ENCODE data around the gene NEO1.

Gene NEO1

DNA sequence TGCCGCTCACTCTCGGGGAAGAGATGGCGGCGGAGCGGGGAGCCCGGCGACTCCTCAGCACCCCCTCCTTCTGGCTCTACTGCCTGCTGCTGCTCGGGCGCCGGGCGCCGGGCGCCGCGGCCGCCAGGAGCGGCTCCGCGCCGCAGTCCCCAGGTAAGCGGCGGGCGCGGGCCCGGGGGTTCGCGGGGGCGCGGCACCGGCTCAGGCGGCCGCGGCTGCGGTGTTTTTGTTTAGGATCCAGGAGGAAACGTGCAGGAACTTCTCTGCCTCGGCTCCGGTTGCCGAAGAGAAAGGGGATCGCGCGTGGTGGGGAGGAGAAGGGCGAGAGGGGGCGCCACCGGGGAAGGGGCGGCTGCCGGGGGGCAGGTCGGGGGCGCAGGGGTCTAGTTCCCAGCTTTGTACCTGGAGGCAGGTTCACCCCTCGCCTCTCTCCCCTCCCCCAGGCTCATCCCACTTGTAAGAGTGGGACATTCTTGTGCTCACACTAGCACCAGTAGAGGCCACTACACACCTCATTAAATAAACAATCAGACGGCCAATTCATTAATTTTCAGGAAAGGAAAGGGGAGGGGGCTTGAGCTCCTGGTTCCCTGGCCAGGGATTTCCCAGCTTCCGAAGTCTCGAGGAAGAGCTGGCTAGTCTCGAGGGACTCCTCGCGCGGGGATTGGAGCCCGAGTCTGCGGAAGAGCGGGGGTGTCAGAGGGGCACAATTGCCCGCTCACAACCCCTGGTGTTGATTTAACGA is 562 bp downstream of the NEO1 start:
- Histone ChIP-seq H3K27me3 (replicated peaks; ENCODE audit: control insufficient read depth, insufficient read depth, low read length) (no peaks in the 10 kb centered on the region), H3K36me3 (ENCODE audit: control insufficient read depth, insufficient read depth, low read length, severe bottlenecking) (no peaks in the 10 kb centered on the region), H3K4me1 (ENCODE audit: control insufficient read depth, insufficient read depth, low read length) (peaks cover 12% of the 10 kb centered on the region), H3K4me3 (ENCODE audit: low read length) (peak overlapping the region; percentile 94), H3K9ac (ENCODE audit: low read length) (peak overlapping the region; percentile 76), H3K9me3 (ENCODE audit: control insufficient read depth, low read length) (no peaks in the 10 kb centered on the region)
- DNase-seq (ENCODE audit: low read depth) = peak; percentile 58

DNA sequence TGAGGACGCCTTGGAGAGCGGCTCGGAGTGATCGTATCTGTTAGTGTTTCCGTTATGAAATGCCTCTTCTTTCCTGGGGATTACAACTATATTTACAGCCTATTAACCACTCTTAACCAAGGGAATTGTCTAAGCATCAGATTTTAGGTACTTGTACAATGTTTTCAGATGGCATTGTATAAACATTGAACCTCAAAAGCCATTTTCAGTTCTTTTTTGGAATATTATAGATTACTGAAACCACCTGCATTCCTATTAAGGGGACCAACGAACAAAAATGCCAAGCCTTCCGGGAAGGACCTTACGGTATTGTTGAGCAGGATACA is 1.1 kb downstream of the NEO1 start:
- Histone ChIP-seq H3K36me3 (ENCODE audit: control insufficient read depth, insufficient read depth, low read length, severe bottlenecking) (no peaks in the 10 kb centered on the region), H3K9me3 (ENCODE audit: control insufficient read depth, low read length) (no peaks in the 10 kb centered on the region), H3K4me1 (ENCODE audit: control insufficient read depth, insufficient read depth, low read length) (peaks cover 17% of the 10 kb centered on the region), H3K27me3 (replicated peaks; ENCODE audit: control insufficient read depth, insufficient read depth, low read length) (no peaks in the 10 kb centered on the region), H3K4me3 (ENCODE audit: low read length) (peak overlapping the region; percentile 94), H3K9ac (ENCODE audit: low read length) (peak overlapping the region; percentile 76)
- no peak for DNase-seq (ENCODE audit: low read depth)

DNA sequence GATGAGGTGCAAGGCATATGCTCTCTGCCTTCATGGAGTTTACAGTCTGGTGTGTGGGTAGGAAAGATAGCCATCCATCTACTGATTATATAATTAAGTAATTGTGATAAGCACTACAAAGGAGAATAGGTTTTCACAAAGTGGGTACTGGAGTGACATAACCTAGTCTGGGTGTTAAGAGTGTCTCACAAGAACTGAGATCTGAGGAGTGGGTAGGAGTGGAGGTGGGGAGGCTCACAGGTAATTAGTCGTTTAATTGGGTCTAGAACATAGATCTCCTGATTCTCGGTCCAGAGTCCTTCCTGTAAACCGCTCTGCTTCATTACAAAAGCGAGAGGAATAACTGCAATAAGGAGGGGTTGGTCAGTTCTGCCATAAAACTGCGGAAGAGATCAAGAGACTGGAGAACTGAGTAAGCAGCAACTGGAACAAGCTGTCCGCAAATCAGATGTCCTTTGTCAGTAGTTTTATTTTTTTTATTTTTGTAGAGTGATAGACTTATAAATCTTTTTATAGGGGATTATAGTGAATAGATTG is 2.2 kb downstream of the NEO1 start:
- Histone ChIP-seq H3K27me3 (replicated peaks; ENCODE audit: control insufficient read depth, insufficient read depth, low read length) (no peaks in the 10 kb centered on the region), H3K9me3 (ENCODE audit: control insufficient read depth, low read length) (no peaks in the 10 kb centered on the region), H3K4me3 (ENCODE audit: low read length) (no peak overlapping the region), H3K4me1 (ENCODE audit: control insufficient read depth, insufficient read depth, low read length) (peaks cover 18% of the 10 kb centered on the region), H3K36me3 (ENCODE audit: control insufficient read depth, insufficient read depth, low read length, severe bottlenecking) (no peaks in the 10 kb centered on the region), H3K9ac (ENCODE audit: low read length) (no peak overlapping the region)
- DNase-seq (ENCODE audit: low read depth) = no peak

DNA sequence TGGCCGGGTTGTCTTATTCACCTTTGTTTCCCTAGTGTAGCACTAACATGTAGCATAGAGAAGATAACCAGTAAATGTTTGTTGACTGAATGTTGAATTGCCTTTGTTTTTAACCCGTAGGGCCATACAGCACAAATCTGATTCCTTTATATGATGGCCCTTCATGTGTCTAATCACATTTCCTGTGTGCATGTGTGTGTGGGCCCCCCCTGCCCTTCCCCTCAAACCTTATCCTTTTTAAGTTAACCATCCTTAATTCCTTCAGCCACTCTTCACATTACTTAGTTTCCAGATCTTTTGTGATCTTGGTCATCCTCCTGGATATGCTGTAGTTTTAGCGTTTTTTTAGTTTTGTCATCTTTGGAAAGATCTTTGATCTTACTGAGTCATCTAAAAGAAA is 4.2 kb downstream of the NEO1 start:
- H3K9ac ChIP-seq (ENCODE audit: low read length) = no peak overlapping the region
- peaks cover 13% of the 10 kb centered on the region for H3K4me1 ChIP-seq (ENCODE audit: control insufficient read depth, insufficient read depth, low read length)
- H3K9me3 ChIP-seq (ENCODE audit: control insufficient read depth, low read length) = no peaks in the 10 kb centered on the region
- no peak overlapping the region for H3K4me3 ChIP-seq (ENCODE audit: low read length)
- no peak for DNase-seq (ENCODE audit: low read depth)
- no peaks in the 10 kb centered on the region for H3K27me3 ChIP-seq (replicated peaks; ENCODE audit: control insufficient read depth, insufficient read depth, low read length)
- H3K36me3 ChIP-seq (ENCODE audit: control insufficient read depth, insufficient read depth, low read length, severe bottlenecking) = no peaks in the 10 kb centered on the region

DNA sequence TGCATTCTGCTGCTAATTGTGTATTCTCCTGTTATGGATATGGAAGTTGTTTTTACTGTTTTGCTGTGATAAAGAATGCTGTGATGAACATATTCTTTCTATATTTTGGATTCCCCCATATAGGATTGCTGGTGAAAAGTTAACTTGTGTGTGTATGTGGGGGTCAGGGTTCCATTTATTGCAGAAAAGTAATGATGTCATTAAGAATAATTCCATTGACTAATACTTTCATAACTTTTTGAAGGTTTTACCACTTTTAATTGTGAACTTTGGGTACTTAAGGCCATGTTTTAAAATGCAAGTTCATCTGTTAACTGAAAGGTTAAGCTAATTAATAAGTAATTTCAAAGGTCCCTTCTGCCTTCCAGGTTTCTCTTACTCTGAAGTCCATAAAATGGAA is 6.2 kb downstream of the NEO1 start:
- H3K4me1 ChIP-seq (ENCODE audit: control insufficient read depth, insufficient read depth, low read length) = peaks cover 12% of the 10 kb centered on the region
- no peaks in the 10 kb centered on the region for H3K9me3 ChIP-seq (ENCODE audit: control insufficient read depth, low read length)
- H3K27me3 ChIP-seq (replicated peaks; ENCODE audit: control insufficient read depth, insufficient read depth, low read length) = no peaks in the 10 kb centered on the region
- H3K4me3 ChIP-seq (ENCODE audit: low read length) = no peak overlapping the region
- DNase-seq (ENCODE audit: low read depth) = no peak
- H3K9ac ChIP-seq (ENCODE audit: low read length) = no peak overlapping the region
- no peaks in the 10 kb centered on the region for H3K36me3 ChIP-seq (ENCODE audit: control insufficient read depth, insufficient read depth, low read length, severe bottlenecking)

DNA sequence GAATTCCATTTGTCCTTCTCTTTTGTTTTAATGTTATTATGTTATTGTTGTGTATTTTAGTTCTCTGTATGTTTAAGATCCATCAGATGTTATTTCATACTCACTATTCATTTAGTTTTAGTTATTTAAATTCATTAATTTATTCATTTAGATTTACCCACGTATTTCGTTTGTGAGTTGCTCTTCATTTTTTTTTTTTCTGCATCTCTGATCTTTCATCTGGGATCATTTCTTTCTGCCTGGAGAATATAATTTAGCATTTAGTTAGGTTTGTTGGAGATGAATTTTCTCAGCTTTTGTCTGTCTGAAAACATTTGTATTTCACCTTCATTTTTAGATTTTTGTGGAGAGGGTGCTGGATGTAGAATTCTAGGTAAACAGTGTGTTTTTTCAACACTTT is 12.9 kb downstream of the NEO1 start:
- Histone ChIP-seq H3K27me3 (replicated peaks; ENCODE audit: control insufficient read depth, insufficient read depth, low read length) (no peaks in the 10 kb centered on the region), H3K9me3 (ENCODE audit: control insufficient read depth, low read length) (no peaks in the 10 kb centered on the region), H3K4me1 (ENCODE audit: control insufficient read depth, insufficient read depth, low read length) (no peaks in the 10 kb centered on the region), H3K9ac (ENCODE audit: low read length) (no peak overlapping the region), H3K4me3 (ENCODE audit: low read length) (no peak overlapping the region), H3K36me3 (ENCODE audit: control insufficient read depth, insufficient read depth, low read length, severe bottlenecking) (no peaks in the 10 kb centered on the region)
- DNase-seq (ENCODE audit: low read depth) = no peak

DNA sequence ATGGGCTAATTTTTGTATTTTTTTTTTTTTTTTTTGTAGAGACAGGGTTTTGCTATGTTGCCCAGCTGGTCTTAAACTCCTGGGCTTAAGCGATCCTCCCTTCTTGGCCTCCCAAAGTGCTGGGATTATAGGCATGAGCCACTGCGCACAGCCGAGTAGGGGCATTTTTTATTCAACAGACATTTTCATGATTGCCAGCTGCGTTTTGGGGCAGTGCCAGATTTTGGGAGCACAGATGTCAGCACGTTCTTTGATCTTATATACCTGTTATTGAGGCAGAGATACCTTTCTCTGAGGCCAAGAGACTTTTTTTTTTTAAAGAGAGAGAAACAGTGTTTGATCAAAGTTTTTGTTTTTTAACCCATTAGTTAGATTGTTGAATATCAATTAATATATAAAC is 16.8 kb downstream of the NEO1 start:
- no peak overlapping the region for H3K4me3 ChIP-seq (ENCODE audit: low read length)
- H3K9me3 ChIP-seq (ENCODE audit: control insufficient read depth, low read length) = no peaks in the 10 kb centered on the region
- no peaks in the 10 kb centered on the region for H3K27me3 ChIP-seq (replicated peaks; ENCODE audit: control insufficient read depth, insufficient read depth, low read length)
- H3K4me1 ChIP-seq (ENCODE audit: control insufficient read depth, insufficient read depth, low read length) = no peaks in the 10 kb centered on the region
- no peak for DNase-seq (ENCODE audit: low read depth)
- no peak overlapping the region for H3K9ac ChIP-seq (ENCODE audit: low read length)
- H3K36me3 ChIP-seq (ENCODE audit: control insufficient read depth, insufficient read depth, low read length, severe bottlenecking) = no peaks in the 10 kb centered on the region

DNA sequence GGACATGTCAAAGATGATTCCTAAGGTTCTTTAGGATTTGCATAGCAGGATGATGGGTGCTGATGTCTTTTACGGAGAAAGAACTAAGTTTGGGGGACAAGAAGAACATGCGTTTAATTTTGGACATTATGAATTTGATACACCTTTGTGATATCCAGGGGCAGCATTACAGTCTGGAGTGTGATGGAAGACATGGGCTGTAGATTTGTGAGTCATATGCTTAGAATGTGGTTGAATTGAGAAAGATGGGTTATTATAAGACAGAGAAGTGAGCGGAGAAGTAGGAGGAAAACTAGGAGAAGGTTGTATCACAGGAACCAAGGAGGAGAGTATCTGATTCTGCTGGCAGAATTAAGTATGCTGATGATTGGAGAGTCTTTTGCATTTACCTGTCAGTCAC is 20.6 kb downstream of the NEO1 start:
- Histone ChIP-seq H3K9me3 (ENCODE audit: control insufficient read depth, low read length) (no peaks in the 10 kb centered on the region), H3K27me3 (replicated peaks; ENCODE audit: control insufficient read depth, insufficient read depth, low read length) (no peaks in the 10 kb centered on the region), H3K36me3 (ENCODE audit: control insufficient read depth, insufficient read depth, low read length, severe bottlenecking) (no peaks in the 10 kb centered on the region), H3K4me1 (ENCODE audit: control insufficient read depth, insufficient read depth, low read length) (peaks cover 9% of the 10 kb centered on the region), H3K9ac (ENCODE audit: low read length) (no peak overlapping the region), H3K4me3 (ENCODE audit: low read length) (no peak overlapping the region)
- no peak for DNase-seq (ENCODE audit: low read depth)

DNA sequence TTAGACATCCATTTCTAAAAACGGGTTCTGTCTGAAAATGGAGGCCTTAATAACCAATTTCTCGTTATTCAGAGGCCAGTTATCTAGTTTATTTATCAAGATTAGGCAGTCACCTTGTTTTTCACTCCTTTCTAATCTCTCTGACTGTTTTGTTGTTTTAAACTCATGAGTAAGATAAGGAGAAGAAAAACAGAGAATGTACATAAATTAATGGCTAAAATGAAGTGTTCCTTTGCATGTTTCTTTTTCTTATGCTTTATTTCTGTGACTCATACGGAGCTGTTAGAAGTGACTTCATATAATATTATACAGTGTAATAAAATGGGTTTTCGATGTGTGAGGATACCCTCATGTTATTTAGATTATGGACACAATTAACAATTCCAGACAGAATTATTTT is 22.0 kb downstream of the NEO1 start:
- H3K4me3 ChIP-seq (ENCODE audit: low read length) = no peak overlapping the region
- no peaks in the 10 kb centered on the region for H3K9me3 ChIP-seq (ENCODE audit: control insufficient read depth, low read length)
- H3K9ac ChIP-seq (ENCODE audit: low read length) = no peak overlapping the region
- peaks cover 17% of the 10 kb centered on the region for H3K4me1 ChIP-seq (ENCODE audit: control insufficient read depth, insufficient read depth, low read length)
- no peak for DNase-seq (ENCODE audit: low read depth)
- H3K27me3 ChIP-seq (replicated peaks; ENCODE audit: control insufficient read depth, insufficient read depth, low read length) = no peaks in the 10 kb centered on the region
- no peaks in the 10 kb centered on the region for H3K36me3 ChIP-seq (ENCODE audit: control insufficient read depth, insufficient read depth, low read length, severe bottlenecking)

DNA sequence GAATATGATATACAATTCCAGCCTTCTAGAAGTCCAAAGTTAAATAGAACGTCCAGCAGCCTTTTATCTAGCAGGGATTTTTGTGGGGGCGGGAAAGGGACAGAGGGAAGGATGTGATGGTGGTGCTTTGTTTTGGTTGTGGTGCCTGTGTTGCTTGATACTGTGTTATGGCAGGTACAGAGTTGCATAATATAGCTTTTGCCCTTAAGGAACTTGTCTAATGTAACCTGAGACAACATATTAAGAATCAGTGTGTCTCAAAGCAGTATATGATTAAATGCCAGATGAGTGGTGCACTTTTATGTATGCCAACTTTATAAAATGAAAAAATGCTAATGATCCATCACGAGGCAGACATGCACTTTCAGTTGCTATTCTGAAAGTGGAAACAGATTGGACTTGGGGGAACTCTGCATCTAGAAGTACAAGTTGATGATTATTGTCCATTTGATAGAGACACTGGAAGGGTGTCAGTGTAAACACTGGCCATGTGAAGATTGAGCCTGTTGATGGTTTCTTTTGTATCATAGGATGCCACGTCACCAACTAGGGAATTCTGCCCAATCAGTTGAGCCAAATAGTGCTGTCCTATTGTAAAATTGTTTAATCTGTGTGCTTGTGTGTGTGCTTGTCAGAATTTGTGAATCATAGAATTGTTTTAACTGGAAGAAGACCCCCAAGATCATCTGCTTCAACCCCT is 23.0 kb downstream of the NEO1 start:
- no peaks in the 10 kb centered on the region for H3K36me3 ChIP-seq (ENCODE audit: control insufficient read depth, insufficient read depth, low read length, severe bottlenecking)
- peaks cover 17% of the 10 kb centered on the region for H3K4me1 ChIP-seq (ENCODE audit: control insufficient read depth, insufficient read depth, low read length)
- H3K9ac ChIP-seq (ENCODE audit: low read length) = no peak overlapping the region
- no peak overlapping the region for H3K4me3 ChIP-seq (ENCODE audit: low read length)
- no peaks in the 10 kb centered on the region for H3K27me3 ChIP-seq (replicated peaks; ENCODE audit: control insufficient read depth, insufficient read depth, low read length)
- peak; percentile 16 for DNase-seq (ENCODE audit: low read depth)
- no peaks in the 10 kb centered on the region for H3K9me3 ChIP-seq (ENCODE audit: control insufficient read depth, low read length)

DNA sequence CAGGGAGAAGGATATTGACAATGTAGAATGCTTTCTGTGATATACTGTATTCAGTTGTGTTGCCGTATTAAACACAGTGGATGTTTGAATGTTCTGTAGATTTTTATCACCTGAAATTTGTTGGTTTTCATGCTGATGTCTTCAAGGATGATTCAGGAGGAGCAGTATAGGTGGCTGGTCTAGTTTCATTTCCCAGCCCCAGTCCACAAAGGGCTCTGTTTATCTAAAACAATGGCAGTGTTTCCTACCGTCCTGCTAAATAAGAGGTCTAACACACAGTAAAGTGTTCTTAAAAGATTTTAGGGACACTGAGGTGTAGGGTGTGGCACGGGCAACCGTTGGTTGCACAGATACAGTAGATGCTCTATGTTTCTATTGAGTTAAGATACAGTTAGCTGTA is 26.0 kb downstream of the NEO1 start:
- H3K36me3 ChIP-seq (ENCODE audit: control insufficient read depth, insufficient read depth, low read length, severe bottlenecking) = no peaks in the 10 kb centered on the region
- peaks cover 17% of the 10 kb centered on the region for H3K4me1 ChIP-seq (ENCODE audit: control insufficient read depth, insufficient read depth, low read length)
- H3K9me3 ChIP-seq (ENCODE audit: control insufficient read depth, low read length) = no peaks in the 10 kb centered on the region
- no peak overlapping the region for H3K9ac ChIP-seq (ENCODE audit: low read length)
- no peak overlapping the region for H3K4me3 ChIP-seq (ENCODE audit: low read length)
- DNase-seq (ENCODE audit: low read depth) = no peak
- no peaks in the 10 kb centered on the region for H3K27me3 ChIP-seq (replicated peaks; ENCODE audit: control insufficient read depth, insufficient read depth, low read length)
